COLO829 (cell line): ENCODE data around the gene CDHR3.
"Not testable (repeated sequence)": the region's sequence is repeated elsewhere in the genome, so short reads cannot be mapped to it uniquely, and the experiment has no call there.

Experiments used
- DNase-seq: peaks from one replicate; pipeline ENCODE4 v3.0.0; 2012; ENCODE audit warnings: low spot score

CDHR3 gene

GRCh38 chr7:105963038-105963667 is at the start of gene CDHR3:
TSS of gene CDHR3 (plus strand) at chr7:105963264. CDS start at chr7:105963319, 55 bp downstream.
- DNase-seq, result no peak

GRCh38 chr7:105913947-105914346 is 49.1 kb upstream of the CDHR3 start:
- no peak for DNase-seq

- no peak for DNase-seq
Measured at GRCh38 chr7:105916603-105917002, 46.5 kb upstream of the CDHR3 start.

GRCh38 chr7:105917659-105918058 is 45.4 kb upstream of the CDHR3 start:
- no peak for DNase-seq

GRCh38 chr7:105920766-105921165 is 42.3 kb upstream of the CDHR3 start:
- DNase-seq, result no peak

GRCh38 chr7:105924945-105925344 is 38.1 kb upstream of the CDHR3 start:
- no peak for DNase-seq

- DNase-seq, result no peak
Measured at GRCh38 chr7:105926131-105926530, 36.9 kb upstream of the CDHR3 start.

- DNase-seq, result no peak
Measured at GRCh38 chr7:105931179-105931578, 31.9 kb upstream of the CDHR3 start.

GRCh38 chr7:105932835-105933477 is 30.1 kb upstream of the CDHR3 start:
- peak; percentile 91 for DNase-seq

- DNase-seq, result peak; percentile 63
Measured at GRCh38 chr7:105934572-105935185, 28.4 kb upstream of the CDHR3 start.

GRCh38 chr7:105935250-105935649 is 27.8 kb upstream of the CDHR3 start:
- no peak for DNase-seq

- DNase-seq, result no peak
Measured at GRCh38 chr7:105937411-105937810, 25.7 kb upstream of the CDHR3 start.

GRCh38 chr7:105940109-105940508 is 23.0 kb upstream of the CDHR3 start:
- DNase-seq, result no peak

- no peak for DNase-seq
Measured at GRCh38 chr7:105941596-105941995, 21.5 kb upstream of the CDHR3 start.

GRCh38 chr7:105943486-105943885 is 19.6 kb upstream of the CDHR3 start:
- DNase-seq, result no peak

- no peak for DNase-seq
Measured at GRCh38 chr7:105945848-105946247, 17.2 kb upstream of the CDHR3 start.

- DNase-seq, result no peak
Measured at GRCh38 chr7:105951597-105951996, 11.5 kb upstream of the CDHR3 start.

GRCh38 chr7:105952917-105953595 is 10.0 kb upstream of the CDHR3 start:
- DNase-seq, result no peak

GRCh38 chr7:105954711-105955110 is 8.4 kb upstream of the CDHR3 start:
- no peak for DNase-seq

GRCh38 chr7:105955651-105956466 is 7.2 kb upstream of the CDHR3 start:
- DNase-seq, result not testable (repeated sequence)

GRCh38 chr7:105958012-105958411 is 5.1 kb upstream of the CDHR3 start:
- no peak for DNase-seq

- no peak for DNase-seq
Measured at GRCh38 chr7:105962353-105962752, 711 bp upstream of the CDHR3 start.
